B cell (primary cell): ENCODE results near the gene PARD6G. TPM values are rescaled to one million over a fixed set of nuclear protein-coding genes. Genes with fewer than 3 reads are reported as not detected.

Experiments used
- ATAC-seq: fragments of 200-7000 bp; cut with Tn5 transposase; one replicate; pipeline ENCODE4 v1.10.0; 2021; ENCODE audit warnings: low read depth, mild to moderate bottlenecking, moderate number of reproducible peaks, moderate library complexity
- CTCF ChIA-PET: fragments of 350-600 bp; sonication (Branson Sonifier 250); formaldehyde crosslinking; loops from one replicate; lab custom pipeline; 2021; ENCODE audit warnings: antibody characterized with exemption, inconsistent platforms; lab: Charles Lee
- POLR2A ChIA-PET: fragments of 350-600 bp; sonication (Branson Sonifier 250); formaldehyde crosslinking; loops from one replicate; lab custom pipeline; 2021; ENCODE audit warnings: antibody characterized with exemption; lab: Charles Lee
- DNase-seq: peaks from one replicate; pipeline ENCODE4 v3.0.0; 2013
- H2AFZ ChIP-seq: 2 replicates; pipeline ENCODE4 v1.6.1; 2012; ENCODE audit warnings: mild to moderate bottlenecking, low read depth, low read length; ENCODE audit not compliant: insufficient read depth, poor library complexity, severe bottlenecking
- H3K27ac ChIP-seq, 2 donors: 1 replicate in 1 of 2; 2 replicates in 1 of 2; pipeline ENCODE4 v1.5.1; 2012 to 2013; ENCODE audit warnings: low read length in 2 of 2, mild to moderate bottlenecking in 2 of 2, moderate library complexity in 1 of 2
- H3K27me3 ChIP-seq, 4 experiments: fragments of 200-600 bp in 1 of 4; sonication (generic) in 1 of 4; replicated peaks in 1 of 4; 1 replicate in 2 of 4; 2 replicates in 2 of 4; pipeline versions ENCODE4 v1.6.1 to v1.7.0; 2013 to 2016; ENCODE audit warnings: low read length in 3 of 4, mild to moderate bottlenecking in 2 of 4, mixed read lengths in 1 of 4, moderate library complexity in 1 of 4; ENCODE audit not compliant: insufficient read depth in 4 of 4, control insufficient read depth in 3 of 4; ENCODE audit errors: control extremely low read depth in 1 of 4
- H3K36me3 ChIP-seq, 2 experiments: replicated peaks in 1 of 2; 1 replicate in 1 of 2; 2 replicates in 1 of 2; pipeline versions ENCODE4 v1.6.1 to v1.7.1; 2013; ENCODE audit warnings: low read length in 1 of 2; ENCODE audit not compliant: insufficient read depth in 2 of 2, control insufficient read depth in 1 of 2; ENCODE audit errors: control extremely low read depth in 1 of 2, extremely low read depth in 1 of 2
- H3K4me1 ChIP-seq, 2 donors: fragments of 200-600 bp in 1 of 2; sonication (generic) in 1 of 2; 1 replicate in 1 of 2; 2 replicates in 1 of 2; pipeline versions ENCODE4 v1.5.1 to v1.6.1; 2013 to 2017; ENCODE audit warnings: low read length in 2 of 2; ENCODE audit not compliant: control insufficient read depth in 2 of 2, insufficient read depth in 2 of 2
- H3K4me2 ChIP-seq: replicated peaks from 2 replicates; pipeline ENCODE3; 2012; ENCODE audit warnings: mild to moderate bottlenecking, low read depth, low read length; ENCODE audit not compliant: poor library complexity, severe bottlenecking
- H3K4me3 ChIP-seq, 5 experiments: fragments of 200-600 bp in 1 of 5; sonication (generic) in 1 of 5; 1 replicate in 3 of 5; 2 replicates in 2 of 5; pipeline versions ENCODE4 v1.5.1 to v1.7.0; 2011 to 2016; ENCODE audit warnings: low read length in 4 of 5, mild to moderate bottlenecking in 4 of 5, low read depth in 2 of 5, control low read depth in 1 of 5, moderate library complexity in 1 of 5; ENCODE audit not compliant: insufficient read depth in 1 of 5; ENCODE audit errors: control extremely low read depth in 1 of 5, extremely low read depth in 1 of 5
- H3K79me2 ChIP-seq: fragments of 200-600 bp; sonication (generic); one replicate; pipeline ENCODE4 v1.6.0; 2016; ENCODE audit warnings: low read length; ENCODE audit not compliant: control insufficient read depth, insufficient read depth
- H3K9ac ChIP-seq: fragments of 200-600 bp; sonication (generic); 2 replicates; pipeline ENCODE4 v1.6.1; 2017; ENCODE audit warnings: mild to moderate bottlenecking, low read length, moderate library complexity
- H3K9me3 ChIP-seq, 3 donors: one replicate each; pipeline versions ENCODE4 v1.6.1 to v1.7.1; 2013; ENCODE audit warnings: low read length in 2 of 3; ENCODE audit not compliant: control insufficient read depth in 2 of 3, insufficient read depth in 1 of 3; ENCODE audit errors: control extremely low read depth in 1 of 3
- H4K20me1 ChIP-seq: 2 replicates; pipeline ENCODE4 v1.6.0; 2012; ENCODE audit warnings: mild to moderate bottlenecking, low read length; ENCODE audit not compliant: insufficient read depth, control insufficient read depth, poor library complexity, severe bottlenecking
- H3K27ac Mint-ChIP-seq: one replicate; pipeline ENCODE4 v1.8.0; 2021; ENCODE audit warnings: mixed read lengths
- H3K27me3 Mint-ChIP-seq: one replicate; pipeline ENCODE4 v1.8.0; 2021; ENCODE audit warnings: mixed read lengths
- H3K4me1 Mint-ChIP-seq: one replicate; pipeline ENCODE4 v1.8.0; 2021; ENCODE audit warnings: mixed read lengths
- H3K4me3 Mint-ChIP-seq: one replicate; pipeline ENCODE4 v1.8.0; 2021; ENCODE audit warnings: mixed read lengths
- H3K9me3 Mint-ChIP-seq: one replicate; pipeline ENCODE4 v1.8.0; 2022; ENCODE audit warnings: mixed read lengths; ENCODE audit not compliant: insufficient read depth
- CTCF ChIP-seq: fragments of 200-600 bp; IDR thresholded peaks from one replicate; pipeline ENCODE4 v1.8.0; 2022; ENCODE audit warnings: antibody characterized with exemption, mild to moderate bottlenecking
- EZH2 ChIP-seq: IDR thresholded peaks from 2 replicates; pipeline ENCODE4 v1.6.1; 2012; ENCODE audit warnings: borderline replicate concordance, low read depth, mild to moderate bottlenecking, moderate library complexity, low read length; ENCODE audit not compliant: insufficient read depth, poor library complexity, severe bottlenecking
- WGBS: methylation state at CpG from one replicate; pipeline ENCODE4 v1.1.5; 2013; ENCODE audit warnings: missing lambda C conversion rate; ENCODE audit not compliant: insufficient coverage; 5-methylcytosine and 5-hydroxymethylcytosine counted together
- intact Hi-C: fragments of 100-400 bp; cut with micrococcal nuclease; formaldehyde crosslinking; loops from one replicate; pipeline ENCODE4 v1.10.0; 2022
- polyA plus RNA-seq: library from polyadenylated mRNA; depleted of rRNA; stranded (reverse); fragments of >200 nt; gene quantifications from 2 replicates; pipeline ENCODE4 v1.2.3, GENCODE V29; 2012
- total RNA-seq, 2 donors: library from RNA; stranded (reverse); fragments of 120-200 nt in 1 of 2; gene quantifications; 1 replicate in 1 of 2; 2 replicates in 1 of 2; pipeline versions ENCODE4 v1.2.3 to v1.2.4, GENCODE V29; 2013 to 2022

The PARD6G gene
- total and polyA plus RNA-seq, 2 donors (not counting 1 experiment from before 2014, with no cell fraction given) = not detected

- intact Hi-C loops = no loop called here
- Histone ChIP-seq H3K9me3 (no peaks in the 10 kb centered on the region), H2AFZ (no peak overlapping the region), H4K20me1 (peaks cover 19% of the 10 kb centered on the region), H3K27me3 (no peaks in the 10 kb centered on the region), H3K36me3 (peaks cover 3 to 9% of the 10 kb centered on the region in 2 experiments), H3K4me1 (peaks cover 5 to 6% of the 10 kb centered on the region in 2 donors), H3K9ac (no peak overlapping the region), H3K79me2 (peaks cover 77% of the 10 kb centered on the region), H3K4me2 (no peak overlapping the region), H3K27ac (no peak overlapping the region), H3K4me3 (no peak overlapping the region)
- POLR2A ChIA-PET = no interaction called here
- H3K4me3 Mint-ChIP-seq = no peak overlapping the region
- H3K9me3 Mint-ChIP-seq = no peaks in the 10 kb centered on the region
- DNase-seq (no peak), ATAC-seq (no peak)
- no peaks in the 10 kb centered on the region for H3K27me3 Mint-ChIP-seq
- 93% methylated on average over 2 of the region's 6 CpGs for WGBS
- CTCF ChIA-PET = no interaction called here
- peaks cover 19% of the 10 kb centered on the region for H3K4me1 Mint-ChIP-seq
- TF ChIP-seq EZH2 (no peak), CTCF (no peak)
- H3K27ac Mint-ChIP-seq = no peak overlapping the region
Measured at GRCh38 chr18:80119111-80119510, 128.2 kb downstream of the PARD6G start.

GRCh38 chr18:80115035-80115434 lies 132.3 kb downstream of the PARD6G start:
- Histone ChIP-seq H3K4me2 (no peak overlapping the region), H2AFZ (no peak overlapping the region), H3K79me2 (peaks cover 64% of the 10 kb centered on the region), H3K9ac (no peak overlapping the region), H3K36me3 (peaks cover 3 to 9% of the 10 kb centered on the region in 2 experiments), H3K4me3 (no peak overlapping the region), H3K27me3 (no peaks in the 10 kb centered on the region), H3K27ac (no peak overlapping the region), H4K20me1 (peaks cover 42% of the 10 kb centered on the region), H3K9me3 (no peaks in the 10 kb centered on the region), H3K4me1 (peaks cover 15 to 18% of the 10 kb centered on the region in 2 donors)
- ChIA-PET POLR2A (no interaction called here), CTCF (no interaction called here)
- Mint-ChIP-seq H3K27ac (no peak overlapping the region), H3K9me3 (no peaks in the 10 kb centered on the region), H3K4me1 (peaks cover 30% of the 10 kb centered on the region), H3K27me3 (no peaks in the 10 kb centered on the region), H3K4me3 (no peak overlapping the region)
- DNase-seq (no peak), ATAC-seq (no peak)
- TF ChIP-seq CTCF (no peak), EZH2 (no peak)
- intact Hi-C loops = no loop called here
- WGBS = 70% methylated on average over 3 of the region's 4 CpGs
